HG03025 (cell line): Measurements from ENCODE around the gene FAM133A.

Experiments
- ATAC-seq: cut with Tn5 transposase; IDR thresholded peaks from one replicate; pipeline ENCODE4 v1.9.1; 2021; ENCODE audit warnings: mild to moderate bottlenecking, moderate library complexity; ENCODE audit not compliant: unreplicated experiment, low FRiP score

FAM133A gene

GRCh38 chrX:93673869-93674271 is at the start of gene FAM133A:
FAM133A (plus strand) TSS chrX:93674206; CDS start chrX:93709420, 35,214 bp downstream.
- peak; percentile 2 for ATAC-seq

- ATAC-seq, result no peak
These were observed 36.4 kb upstream of the FAM133A start for GRCh38 chrX:93637591-93637990.

- no peak for ATAC-seq
These were observed 24.6 kb upstream of the FAM133A start for GRCh38 chrX:93649381-93649780.

- no peak for ATAC-seq
These were observed 13.4 kb upstream of the FAM133A start for GRCh38 chrX:93660575-93660974.

GRCh38 chrX:93673056-93673868 is 744 bp upstream of the FAM133A start, which contains the start of gene NAP1L3:
NAP1L3 (minus strand) TSS chrX:93673578; CDS start chrX:93673304, 274 bp downstream.
- ATAC-seq, result peak; percentile 52

- no peak for ATAC-seq
These were observed 22.0 kb downstream of the FAM133A start for GRCh38 chrX:93695981-93696380.

- ATAC-seq, result no peak
These were observed 29.7 kb downstream of the FAM133A start for GRCh38 chrX:93703701-93704100.

GRCh38 chrX:93711076-93711475 is 37.1 kb downstream of the FAM133A start:
- no peak for ATAC-seq

- ATAC-seq, result no peak
These were observed 67.8 kb downstream of the FAM133A start for GRCh38 chrX:93741811-93742210.

- ATAC-seq, result no peak
These were observed 86.2 kb downstream of the FAM133A start for GRCh38 chrX:93760163-93760562.
